Omental fat pad (tissue), 4 donors: Measurements from ENCODE around the gene NTM. TPM values are rescaled to one million over a fixed set of nuclear protein-coding genes. Genes with fewer than 3 reads are reported as not detected.

Source experiments
- ATAC-seq: fragments of 150-250 bp; one replicate; pipeline ENCODE4 v1.9.1; 2016; ENCODE audit warnings: mild to moderate bottlenecking, moderate library complexity; ENCODE audit not compliant: low FRiP score
- DNase-seq: peaks from one replicate; pipeline ENCODE4 v3.0.0-alpha.2; 2019; ENCODE audit warnings: low spot score
- total RNA-seq, 4 donors: library from RNA; depleted of rRNA; stranded (reverse); fragments of >200 nt; gene quantifications; one replicate each; pipeline ENCODE4 v1.1.0, GENCODE V29; 2016
- TF ChIP-seq, protein P1 (sequence below), 3 donors: fragments of 450-650 bp; IDR thresholded peaks; one replicate each; pipeline ENCODE4 v1.5.1; 2016 to 2017; ENCODE audit warnings: antibody characterized with exemption in 3 of 3, mild to moderate bottlenecking in 3 of 3, moderate library complexity in 2 of 3

Gene NTM
- total RNA-seq, 4 donors from 2014 or later: 0.56 to 5.5 (median 2.4) TPM

GRCh38 chr11:131764126-131764525 lies 393.7 kb downstream of the NTM start:
- ATAC-seq: no peak
- TF ChIP-seq, protein P1, sequence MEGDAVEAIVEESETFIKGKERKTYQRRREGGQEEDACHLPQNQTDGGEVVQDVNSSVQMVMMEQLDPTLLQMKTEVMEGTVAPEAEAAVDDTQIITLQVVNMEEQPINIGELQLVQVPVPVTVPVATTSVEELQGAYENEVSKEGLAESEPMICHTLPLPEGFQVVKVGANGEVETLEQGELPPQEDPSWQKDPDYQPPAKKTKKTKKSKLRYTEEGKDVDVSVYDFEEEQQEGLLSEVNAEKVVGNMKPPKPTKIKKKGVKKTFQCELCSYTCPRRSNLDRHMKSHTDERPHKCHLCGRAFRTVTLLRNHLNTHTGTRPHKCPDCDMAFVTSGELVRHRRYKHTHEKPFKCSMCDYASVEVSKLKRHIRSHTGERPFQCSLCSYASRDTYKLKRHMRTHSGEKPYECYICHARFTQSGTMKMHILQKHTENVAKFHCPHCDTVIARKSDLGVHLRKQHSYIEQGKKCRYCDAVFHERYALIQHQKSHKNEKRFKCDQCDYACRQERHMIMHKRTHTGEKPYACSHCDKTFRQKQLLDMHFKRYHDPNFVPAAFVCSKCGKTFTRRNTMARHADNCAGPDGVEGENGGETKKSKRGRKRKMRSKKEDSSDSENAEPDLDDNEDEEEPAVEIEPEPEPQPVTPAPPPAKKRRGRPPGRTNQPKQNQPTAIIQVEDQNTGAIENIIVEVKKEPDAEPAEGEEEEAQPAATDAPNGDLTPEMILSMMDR (IDR thresholded peaks at IDR 0.05): no peak
- DNase-seq: no peak

DNA sequence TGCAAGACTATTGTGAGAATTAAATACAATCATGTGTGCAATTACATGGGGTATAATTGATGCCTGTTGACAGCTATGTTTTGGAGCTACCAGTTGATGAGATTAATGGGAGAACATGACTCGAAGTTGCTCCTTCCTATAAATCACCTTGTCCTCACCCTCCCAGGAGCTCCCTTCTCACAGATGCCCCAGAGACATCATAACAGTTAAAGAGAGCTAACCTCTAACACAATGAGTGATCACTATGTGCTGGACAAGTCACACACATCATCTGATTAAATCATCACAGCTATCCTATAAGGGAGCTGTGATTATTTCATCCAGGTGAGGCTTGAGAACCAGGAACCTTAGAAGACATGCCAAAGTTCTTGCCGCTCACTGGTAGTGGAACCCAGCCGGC lies 394.2 kb downstream of the NTM start:
- TF ChIP-seq, protein P1 (IDR thresholded peaks at IDR 0.05): no peak
- ATAC-seq: no peak
- DNase-seq: no peak

DNA sequence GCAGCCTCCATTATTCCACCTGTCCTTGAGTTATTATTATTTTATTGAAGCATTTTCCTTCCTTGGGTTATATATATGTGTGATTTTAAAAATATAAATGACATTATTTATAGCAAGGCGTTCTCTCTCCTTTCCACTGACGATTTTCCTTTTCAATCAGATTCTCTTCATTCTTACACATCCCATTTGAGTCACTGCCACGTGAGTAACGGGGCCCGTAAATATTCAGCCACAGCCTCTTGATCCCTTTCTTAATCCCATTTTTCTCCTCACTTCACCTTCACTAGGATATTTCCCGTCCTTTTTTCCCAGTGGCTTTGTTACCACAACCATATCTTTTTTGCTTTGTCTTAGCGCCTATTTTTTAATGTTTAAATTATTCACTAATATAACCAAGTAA lies 396.2 kb downstream of the NTM start:
- TF ChIP-seq, protein P1 (IDR thresholded peaks at IDR 0.05): no peak
- no peak for ATAC-seq
- no peak for DNase-seq

GRCh38 chr11:131767421-131767820 lies 397.0 kb downstream of the NTM start:
- no peak for ATAC-seq
- TF ChIP-seq, protein P1 (IDR thresholded peaks at IDR 0.05): no peak
- no peak for DNase-seq

- ATAC-seq (no peak), DNase-seq (no peak)
- TF ChIP-seq, protein P1 (IDR thresholded peaks at IDR 0.05): no peak
Observed at GRCh38 chr11:131770801-131771200, 400.4 kb downstream of the NTM start.

DNA sequence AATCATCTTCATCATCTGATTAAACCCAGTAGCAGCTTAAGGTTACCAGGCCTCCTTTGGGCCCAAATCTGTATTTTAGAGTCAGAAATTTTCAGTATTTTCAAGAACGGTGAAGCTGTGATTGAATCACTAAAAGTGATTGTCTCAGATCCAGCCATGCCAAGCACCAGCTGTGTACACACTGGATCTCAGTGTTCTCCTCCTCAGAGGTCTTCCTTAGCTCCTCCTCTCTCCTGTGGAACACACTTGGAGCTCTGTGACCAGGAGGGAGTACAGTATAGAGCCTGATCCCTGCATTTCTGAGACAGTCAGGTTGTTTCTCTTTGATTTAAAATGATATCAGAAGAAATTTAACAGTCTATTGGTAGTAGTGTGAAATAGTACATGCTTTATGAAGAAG lies 401.1 kb downstream of the NTM start:
- TF ChIP-seq, protein P1 (IDR thresholded peaks at IDR 0.05): no peak
- ATAC-seq (no peak), DNase-seq (no peak)

- DNase-seq (no peak), ATAC-seq (no peak)
- TF ChIP-seq, protein P1 (IDR thresholded peaks at IDR 0.05): no peak
Observed at GRCh38 chr11:131773626-131774025, 403.2 kb downstream of the NTM start.
